ENCODE measurements around the gene PDE8B. TPM values are rescaled to one million over a fixed set of nuclear protein-coding genes. Genes with fewer than 3 reads are reported as not detected.
A peak's percentile ranks its signal among the peaks of the same experiment; 100 is the strongest.

The PDE8B gene
- total RNA-seq, 1 donor from 2014 or later: 2.6 TPM

DNA sequence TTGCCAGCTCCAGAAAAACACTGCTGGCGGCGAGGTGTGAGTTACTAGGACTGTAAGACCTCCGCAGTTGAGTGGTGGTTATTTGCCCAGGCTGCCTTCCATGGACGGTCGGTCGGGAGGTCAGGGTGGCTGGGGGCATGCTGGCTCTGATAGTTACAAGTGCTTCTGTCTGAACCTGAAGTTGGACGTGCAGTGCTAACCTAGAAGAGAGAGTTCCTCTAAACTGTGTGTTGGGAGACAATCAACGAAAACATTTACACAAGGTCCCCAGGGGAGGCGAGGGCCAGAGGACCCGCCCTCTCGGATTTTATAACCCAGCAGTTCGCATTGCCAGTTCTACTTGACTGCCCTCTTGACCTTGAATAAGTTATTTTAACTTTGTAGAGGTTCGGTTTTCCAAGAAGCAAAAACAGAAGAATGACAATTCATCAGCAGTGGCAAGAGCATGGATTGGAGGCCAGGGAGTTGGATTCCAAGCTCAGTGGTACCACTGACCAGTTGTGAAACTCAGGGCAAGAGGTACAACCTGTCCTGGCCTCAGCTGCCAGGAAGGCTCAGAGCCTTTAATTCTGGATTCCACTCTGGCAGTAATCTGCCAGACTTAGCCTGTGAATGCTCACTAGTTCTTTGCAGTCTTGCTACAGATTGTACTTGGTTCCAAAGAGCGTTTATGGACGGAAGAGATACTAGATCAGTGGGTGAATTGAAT, 28.7 kb upstream of the PDE8B start:
- H3K27me3 Mint-ChIP-seq: peaks cover 43% of the 10 kb centered on the region
- DNase-seq (ENCODE audit: low spot score, unreplicated experiment): no peak
- H3K36me3 Mint-ChIP-seq (ENCODE audit: insufficient read depth): no peaks in the 10 kb centered on the region
- peaks cover 24% of the 10 kb centered on the region for H3K4me1 Mint-ChIP-seq (ENCODE audit: low read depth)
- H3K4me3 Mint-ChIP-seq (ENCODE audit: low read depth): peak overlapping the region; percentile 2
- H3K9me3 Mint-ChIP-seq (ENCODE audit: low read depth): no peaks in the 10 kb centered on the region
- H3K27ac Mint-ChIP-seq: peak overlapping the region; percentile 47
- TF ChIP-seq, protein P1, sequence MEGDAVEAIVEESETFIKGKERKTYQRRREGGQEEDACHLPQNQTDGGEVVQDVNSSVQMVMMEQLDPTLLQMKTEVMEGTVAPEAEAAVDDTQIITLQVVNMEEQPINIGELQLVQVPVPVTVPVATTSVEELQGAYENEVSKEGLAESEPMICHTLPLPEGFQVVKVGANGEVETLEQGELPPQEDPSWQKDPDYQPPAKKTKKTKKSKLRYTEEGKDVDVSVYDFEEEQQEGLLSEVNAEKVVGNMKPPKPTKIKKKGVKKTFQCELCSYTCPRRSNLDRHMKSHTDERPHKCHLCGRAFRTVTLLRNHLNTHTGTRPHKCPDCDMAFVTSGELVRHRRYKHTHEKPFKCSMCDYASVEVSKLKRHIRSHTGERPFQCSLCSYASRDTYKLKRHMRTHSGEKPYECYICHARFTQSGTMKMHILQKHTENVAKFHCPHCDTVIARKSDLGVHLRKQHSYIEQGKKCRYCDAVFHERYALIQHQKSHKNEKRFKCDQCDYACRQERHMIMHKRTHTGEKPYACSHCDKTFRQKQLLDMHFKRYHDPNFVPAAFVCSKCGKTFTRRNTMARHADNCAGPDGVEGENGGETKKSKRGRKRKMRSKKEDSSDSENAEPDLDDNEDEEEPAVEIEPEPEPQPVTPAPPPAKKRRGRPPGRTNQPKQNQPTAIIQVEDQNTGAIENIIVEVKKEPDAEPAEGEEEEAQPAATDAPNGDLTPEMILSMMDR (IDR thresholded peaks at IDR 0.05; ENCODE audit: unreplicated experiment): no peak

DNA sequence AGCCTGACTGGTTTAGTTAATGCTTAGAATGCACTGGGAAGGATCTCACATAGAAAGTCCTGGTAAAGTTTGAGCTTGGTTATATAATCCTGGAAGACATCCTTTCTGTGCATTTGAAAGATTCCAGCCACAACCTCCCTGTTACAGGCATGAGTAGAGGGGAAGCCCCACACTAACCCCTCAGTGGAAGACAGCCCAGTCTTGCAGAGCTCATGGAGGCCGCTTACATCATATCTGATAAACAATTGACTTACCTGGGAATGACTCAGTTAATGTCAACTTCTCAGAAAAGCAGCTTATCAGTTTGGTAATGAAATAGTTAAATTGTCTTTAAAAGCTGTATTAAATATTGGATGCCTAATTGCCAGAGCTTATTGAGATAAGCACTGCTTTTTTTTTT, 28.1 kb upstream of the PDE8B start:
- Mint-ChIP-seq H3K9me3 (ENCODE audit: low read depth) (no peaks in the 10 kb centered on the region), H3K27me3 (peaks cover 43% of the 10 kb centered on the region)

DNA sequence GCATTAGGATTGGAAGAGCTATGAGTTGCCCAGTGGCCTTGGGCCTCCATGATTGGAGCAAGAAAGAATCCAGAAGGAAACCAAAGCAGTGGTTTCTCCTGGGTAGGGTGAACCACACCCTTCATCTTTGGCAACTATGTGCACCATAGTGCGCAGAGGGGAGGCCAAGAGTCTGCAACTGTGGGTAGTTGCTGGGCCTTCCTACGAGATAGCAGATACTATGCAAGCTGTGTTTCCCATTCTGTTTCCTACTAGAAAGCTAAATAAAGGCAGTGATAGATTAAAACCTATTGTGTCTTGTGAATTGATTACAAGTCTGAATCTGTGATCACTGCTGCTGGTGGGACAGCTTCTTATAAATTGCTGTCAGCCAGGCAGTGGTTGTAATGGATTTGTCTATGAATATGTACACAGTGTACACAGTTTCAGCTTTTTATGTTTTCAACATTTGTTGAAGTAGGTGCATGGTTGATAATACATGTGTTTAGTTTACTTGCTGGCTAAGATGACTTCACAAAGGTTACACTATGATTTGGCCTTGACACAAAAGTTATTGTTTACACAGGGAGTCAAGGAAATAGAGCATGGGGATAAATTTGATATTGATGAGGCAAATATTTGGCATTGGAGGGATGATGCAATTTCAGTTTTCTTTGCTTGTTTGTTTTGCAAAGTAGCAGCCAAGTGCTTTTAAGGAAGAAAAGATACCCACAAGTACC, 23.7 kb upstream of the PDE8B start:
- Mint-ChIP-seq H3K4me3 (ENCODE audit: low read depth) (no peak overlapping the region), H3K36me3 (ENCODE audit: insufficient read depth) (no peaks in the 10 kb centered on the region), H3K27ac (peak overlapping the region; percentile 22), H3K9me3 (ENCODE audit: low read depth) (peaks cover under 1% of the 10 kb centered on the region), H3K27me3 (peaks cover 19% of the 10 kb centered on the region), H3K4me1 (ENCODE audit: low read depth) (peaks cover 27% of the 10 kb centered on the region)
- no peak for DNase-seq (ENCODE audit: low spot score, unreplicated experiment)
- TF ChIP-seq, protein P1 (IDR thresholded peaks at IDR 0.05; ENCODE audit: unreplicated experiment): no peak

More for the DNA sequence above, 28.1 kb upstream of the PDE8B start:
- DNase-seq (ENCODE audit: low spot score, unreplicated experiment): no peak
- Mint-ChIP-seq H3K4me3 (ENCODE audit: low read depth) (no peak overlapping the region), H3K4me1 (ENCODE audit: low read depth) (peaks cover 30% of the 10 kb centered on the region), H3K27ac (no peak overlapping the region), H3K36me3 (ENCODE audit: insufficient read depth) (no peaks in the 10 kb centered on the region)
- TF ChIP-seq, protein P1 (IDR thresholded peaks at IDR 0.05; ENCODE audit: unreplicated experiment): no peak

DNA sequence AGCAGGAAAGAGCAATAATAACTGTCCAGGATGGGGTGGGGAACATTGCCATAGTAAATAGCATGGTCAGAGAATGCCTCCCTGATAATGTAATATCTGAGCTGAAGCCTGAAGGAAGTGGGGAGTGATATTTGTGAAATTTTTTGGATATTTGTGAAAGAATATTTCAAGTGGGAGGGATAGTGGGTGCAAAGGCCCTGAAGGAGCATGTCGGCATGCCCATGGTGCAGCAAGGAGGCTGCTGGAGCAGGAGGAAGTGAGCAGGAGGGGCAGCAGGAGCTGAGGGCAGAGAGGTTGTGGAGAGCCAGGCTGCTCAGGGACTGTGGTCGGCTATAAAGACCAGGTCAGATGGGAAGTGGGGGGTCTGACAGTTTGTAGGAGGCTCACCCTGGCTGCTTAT, 21.1 kb upstream of the PDE8B start:
- DNase-seq (ENCODE audit: low spot score, unreplicated experiment): no peak
- H3K36me3 Mint-ChIP-seq (ENCODE audit: insufficient read depth): no peaks in the 10 kb centered on the region
- TF ChIP-seq, protein P1 (IDR thresholded peaks at IDR 0.05; ENCODE audit: unreplicated experiment): no peak
- H3K4me3 Mint-ChIP-seq (ENCODE audit: low read depth): no peak overlapping the region
- H3K9me3 Mint-ChIP-seq (ENCODE audit: low read depth): peaks cover 6% of the 10 kb centered on the region
- H3K27me3 Mint-ChIP-seq: peaks cover 11% of the 10 kb centered on the region
- peaks cover 21% of the 10 kb centered on the region for H3K4me1 Mint-ChIP-seq (ENCODE audit: low read depth)
- peak overlapping the region; percentile 23 for H3K27ac Mint-ChIP-seq

DNA sequence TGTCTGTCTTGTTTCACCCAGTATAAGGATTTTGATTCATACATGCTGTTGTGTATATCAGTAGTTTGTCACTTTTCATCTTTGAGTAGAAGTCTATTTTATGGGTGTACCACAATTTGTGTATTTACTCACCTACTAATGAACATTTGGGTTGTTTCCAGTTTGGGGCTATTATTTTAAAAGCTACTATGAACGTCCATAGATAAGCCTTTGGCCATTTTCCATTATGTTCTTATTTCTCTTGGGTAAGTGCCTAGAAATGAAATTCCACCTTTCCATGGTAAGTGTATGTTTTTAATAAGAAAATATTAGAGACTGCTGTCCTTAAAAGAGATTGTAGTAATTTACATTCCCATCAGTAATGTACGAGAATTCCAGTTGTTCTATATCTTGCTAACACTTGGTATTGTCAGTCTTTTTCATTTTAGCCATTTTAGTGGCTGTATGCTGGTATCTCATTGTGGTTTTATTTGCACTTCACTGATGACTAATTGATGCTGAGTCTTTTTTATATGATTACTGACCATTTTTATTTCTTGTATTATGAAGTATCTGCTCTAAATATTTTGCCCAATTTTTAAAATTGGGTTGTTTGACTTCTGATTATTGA, 17.9 kb upstream of the PDE8B start:
- Mint-ChIP-seq H3K27ac (no peak overlapping the region), H3K4me3 (ENCODE audit: low read depth) (no peak overlapping the region), H3K36me3 (ENCODE audit: insufficient read depth) (no peaks in the 10 kb centered on the region), H3K27me3 (peaks cover 11% of the 10 kb centered on the region), H3K9me3 (ENCODE audit: low read depth) (peaks cover 17% of the 10 kb centered on the region), H3K4me1 (ENCODE audit: low read depth) (peaks cover 6% of the 10 kb centered on the region)
- TF ChIP-seq, protein P1 (IDR thresholded peaks at IDR 0.05; ENCODE audit: unreplicated experiment): no peak
- DNase-seq (ENCODE audit: low spot score, unreplicated experiment): no peak
